Thymus (tissue), 11 donors: ENCODE data around the gene BTNL9. TPM values are rescaled to one million over a fixed set of nuclear protein-coding genes. Genes with fewer than 3 reads are reported as not detected.
"Not testable (repeated sequence)": the region's sequence is repeated elsewhere in the genome, so short reads cannot be mapped to it uniquely, and the experiment has no call there.

Experiments
- DNase-seq, 9 donors: peaks; one replicate each; pipeline ENCODE4 v3.0.0-alpha.2; 2013; ENCODE audit warnings: low spot score in 9 of 9, low read depth in 6 of 9, missing footprints in 1 of 9
- H3K27ac ChIP-seq, 2 donors: one replicate each; pipeline ENCODE4 v1.5.1; 2013; ENCODE audit warnings: control low read depth in 1 of 2, low read depth in 1 of 2, low read length in 1 of 2, mild to moderate bottlenecking in 1 of 2, moderate library complexity in 1 of 2
- H3K27me3 ChIP-seq, 2 donors: one replicate each; pipeline ENCODE4 v1.5.1; 2013; ENCODE audit warnings: low read length in 1 of 2; ENCODE audit not compliant: control insufficient read depth in 2 of 2, insufficient read depth in 1 of 2
- H3K36me3 ChIP-seq, 2 donors: one replicate each; pipeline ENCODE4 v1.5.1; 2013; ENCODE audit warnings: low read length in 1 of 2, mild to moderate bottlenecking in 1 of 2, moderate library complexity in 1 of 2; ENCODE audit not compliant: control insufficient read depth in 2 of 2, insufficient read depth in 2 of 2
- H3K4me1 ChIP-seq, 2 donors: one replicate each; pipeline ENCODE4 v1.5.1; 2013; ENCODE audit warnings: low read length in 2 of 2; ENCODE audit not compliant: control insufficient read depth in 2 of 2, insufficient read depth in 2 of 2
- H3K4me3 ChIP-seq, 2 donors: one replicate each; pipeline ENCODE4 v1.5.1; 2013; ENCODE audit warnings: low read length in 2 of 2, control low read depth in 1 of 2, mild to moderate bottlenecking in 1 of 2
- H3K9me3 ChIP-seq, 2 donors: one replicate each; pipeline ENCODE4 v1.5.1; 2013; ENCODE audit warnings: low read length in 1 of 2, mild to moderate bottlenecking in 1 of 2; ENCODE audit not compliant: control insufficient read depth in 2 of 2, insufficient read depth in 1 of 2
- WGBS: extraction: QIAGEN DNeasy Blood & Tissue Kit; methylation state at CpG from one replicate; pipeline ENCODE4 v1.1.7; 2013; 5-methylcytosine and 5-hydroxymethylcytosine counted together
- polyA plus RNA-seq: library from polyadenylated mRNA; stranded (reverse); fragments of 200-250 nt; gene quantifications from one replicate; pipeline ENCODE4 v1.2.3, GENCODE V29; 2013
- total RNA-seq: library from RNA; stranded (reverse); fragments of 120-200 nt; gene quantifications from one replicate; pipeline ENCODE4 v1.2.4, GENCODE V29; 2013
- donor health status: healthy.

BTNL9 gene
- total and polyA plus RNA-seq, 2 donors: 6.3 to 45.2 TPM

- no peak for DNase-seq
- 87% methylated on average over 8 of the region's 8 CpGs for WGBS
- H3K27ac ChIP-seq: no peak overlapping the region
- H3K9me3 ChIP-seq: no peaks in the 10 kb centered on the region
- H3K27me3 ChIP-seq: peaks cover 3 to 26% of the 10 kb centered on the region in 2 donors
- no peaks in the 10 kb centered on the region for H3K4me1 ChIP-seq
- H3K36me3 ChIP-seq: no peaks in the 10 kb centered on the region
- H3K4me3 ChIP-seq: no peak overlapping the region
These were observed 522 bp downstream of the BTNL9 start for GRCh38 chr5:181040631-181040945.

- DNase-seq: no peak
- no peak overlapping the region for H3K4me3 ChIP-seq
- no peaks in the 10 kb centered on the region for H3K9me3 ChIP-seq
- 75% methylated on average over 6 of the region's 6 CpGs for WGBS
- no peaks in the 10 kb centered on the region for H3K4me1 ChIP-seq
- peaks cover 3 to 27% of the 10 kb centered on the region in 2 donors for H3K27me3 ChIP-seq
- H3K36me3 ChIP-seq: no peaks in the 10 kb centered on the region
- H3K27ac ChIP-seq: no peak overlapping the region
These were observed 977 bp downstream of the BTNL9 start for GRCh38 chr5:181041043-181041442.

- no peak for DNase-seq
- no peak overlapping the region for H3K4me3 ChIP-seq
- H3K27me3 ChIP-seq: peaks cover 3 to 29% of the 10 kb centered on the region in 2 donors
- no peaks in the 10 kb centered on the region for H3K36me3 ChIP-seq
- WGBS: 74% methylated on average over 15 of the region's 15 CpGs
- H3K9me3 ChIP-seq: no peaks in the 10 kb centered on the region
- H3K4me1 ChIP-seq: no peaks in the 10 kb centered on the region
- H3K27ac ChIP-seq: no peak overlapping the region
These were observed 2.1 kb downstream of the BTNL9 start for GRCh38 chr5:181042036-181042713.

GRCh38 chr5:181042722-181043121 lies 2.7 kb downstream of the BTNL9 start:
- H3K9me3 ChIP-seq: no peaks in the 10 kb centered on the region
- 77% methylated on average over 11 of the region's 11 CpGs for WGBS
- no peaks in the 10 kb centered on the region for H3K36me3 ChIP-seq
- peaks cover 5 to 29% of the 10 kb centered on the region in 2 donors for H3K27me3 ChIP-seq
- no peak overlapping the region for H3K27ac ChIP-seq
- DNase-seq: no peak
- H3K4me1 ChIP-seq: no peaks in the 10 kb centered on the region
- H3K4me3 ChIP-seq: no peak overlapping the region

GRCh38 chr5:181043285-181044092 lies 3.4 kb downstream of the BTNL9 start:
- Histone ChIP-seq H3K27me3 (peaks cover 6 to 36% of the 10 kb centered on the region in 2 donors), H3K9me3 (no peaks in the 10 kb centered on the region), H3K4me1 (no peaks in the 10 kb centered on the region), H3K36me3 (no peaks in the 10 kb centered on the region), H3K27ac (no peak overlapping the region), H3K4me3 (no peak overlapping the region)
- DNase-seq: no peak
- 84% methylated on average over 12 of the region's 12 CpGs for WGBS

GRCh38 chr5:181044093-181044599 lies 4.1 kb downstream of the BTNL9 start:
- peaks cover 6 to 36% of the 10 kb centered on the region in 2 donors for H3K27me3 ChIP-seq
- H3K4me1 ChIP-seq: no peaks in the 10 kb centered on the region
- no peaks in the 10 kb centered on the region for H3K36me3 ChIP-seq
- DNase-seq: no peak
- no peak overlapping the region for H3K4me3 ChIP-seq
- H3K9me3 ChIP-seq: no peaks in the 10 kb centered on the region
- no peak overlapping the region for H3K27ac ChIP-seq
- WGBS: 90% methylated on average over 10 of the region's 10 CpGs

GRCh38 chr5:181044662-181045305 lies 4.7 kb downstream of the BTNL9 start:
- no peak for DNase-seq
- H3K4me1 ChIP-seq: no peaks in the 10 kb centered on the region
- H3K27ac ChIP-seq: no peak overlapping the region
- H3K36me3 ChIP-seq: no peaks in the 10 kb centered on the region
- 35% methylated on average over 11 of the region's 11 CpGs for WGBS
- H3K27me3 ChIP-seq: peaks cover 6 to 37% of the 10 kb centered on the region in 2 donors
- H3K4me3 ChIP-seq: no peak overlapping the region
- no peaks in the 10 kb centered on the region for H3K9me3 ChIP-seq

- H3K4me3 ChIP-seq: no peak overlapping the region
- 56% methylated on average over 10 of the region's 10 CpGs for WGBS
- no peak for DNase-seq
These were observed 5.2 kb downstream of the BTNL9 start for GRCh38 chr5:181045316-181045715.

GRCh38 chr5:181045857-181046256 lies 5.8 kb downstream of the BTNL9 start:
- not testable (repeated sequence) for H3K36me3 ChIP-seq, H3K27ac ChIP-seq, DNase-seq, H3K9me3 ChIP-seq, H3K4me1 ChIP-seq, H3K4me3 ChIP-seq
- 0% methylated on average over 1 of the region's 1 CpG for WGBS
- H3K27me3 ChIP-seq: peaks cover 15 to 47% of the 10 kb centered on the region in 2 donors

More at GRCh38 chr5:181045316-181045715, 5.2 kb downstream of the BTNL9 start:
- Histone ChIP-seq H3K27me3 (peaks cover 12 to 41% of the 10 kb centered on the region in 2 donors), H3K27ac (no peak overlapping the region), H3K36me3 (no peaks in the 10 kb centered on the region), H3K4me1 (no peaks in the 10 kb centered on the region), H3K9me3 (no peaks in the 10 kb centered on the region)
